Sigmoid colon (tissue), 3 donors: ENCODE measurements around the gene GALNT6.

ENCODE experiments used
- POLR2A ChIP-seq, 2 donors: fragments of 450-650 bp; IDR thresholded peaks; one replicate each; pipeline ENCODE4 v1.6.1; 2016; ENCODE audit warnings: antibody characterized with exemption in 2 of 2, mild to moderate bottlenecking in 2 of 2, moderate library complexity in 2 of 2
- TF ChIP-seq, protein P1 (sequence below), 4 experiments: fragments of 450-650 bp in 3 of 4; fragments of 200-600 bp in 1 of 4; IDR thresholded peaks; one replicate each; pipeline ENCODE4 v1.5.1; 2016 to 2019; ENCODE audit warnings: antibody characterized with exemption in 4 of 4, mild to moderate bottlenecking in 3 of 4, moderate library complexity in 2 of 4

- TF ChIP-seq, protein P1, sequence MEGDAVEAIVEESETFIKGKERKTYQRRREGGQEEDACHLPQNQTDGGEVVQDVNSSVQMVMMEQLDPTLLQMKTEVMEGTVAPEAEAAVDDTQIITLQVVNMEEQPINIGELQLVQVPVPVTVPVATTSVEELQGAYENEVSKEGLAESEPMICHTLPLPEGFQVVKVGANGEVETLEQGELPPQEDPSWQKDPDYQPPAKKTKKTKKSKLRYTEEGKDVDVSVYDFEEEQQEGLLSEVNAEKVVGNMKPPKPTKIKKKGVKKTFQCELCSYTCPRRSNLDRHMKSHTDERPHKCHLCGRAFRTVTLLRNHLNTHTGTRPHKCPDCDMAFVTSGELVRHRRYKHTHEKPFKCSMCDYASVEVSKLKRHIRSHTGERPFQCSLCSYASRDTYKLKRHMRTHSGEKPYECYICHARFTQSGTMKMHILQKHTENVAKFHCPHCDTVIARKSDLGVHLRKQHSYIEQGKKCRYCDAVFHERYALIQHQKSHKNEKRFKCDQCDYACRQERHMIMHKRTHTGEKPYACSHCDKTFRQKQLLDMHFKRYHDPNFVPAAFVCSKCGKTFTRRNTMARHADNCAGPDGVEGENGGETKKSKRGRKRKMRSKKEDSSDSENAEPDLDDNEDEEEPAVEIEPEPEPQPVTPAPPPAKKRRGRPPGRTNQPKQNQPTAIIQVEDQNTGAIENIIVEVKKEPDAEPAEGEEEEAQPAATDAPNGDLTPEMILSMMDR (IDR thresholded peaks at IDR 0.05), result no peak
- TF ChIP-seq POLR2A (IDR thresholded peaks at IDR 0.05), result no peak
Measured at GRCh38 chr12:51434305-51434704, 43.1 kb upstream of the GALNT6 start.
